Midbrain (tissue), 1 donor: ENCODE measurements around the gene PDCL2.
A peak's percentile ranks its signal among the peaks of the same experiment; 100 is the strongest.
"Not testable (repeated sequence)": the region's sequence is repeated elsewhere in the genome, so short reads cannot be mapped to it uniquely, and the experiment has no call there.

Experiments used
- DNase-seq: peaks from one replicate; lab custom pipeline; 2025; lab: John Stamatoyannopoulos, UW

Gene PDCL2

GRCh38 chr4:55588160-55588559 lies 3.9 kb downstream of the PDCL2 start:
- no peak for DNase-seq

DNA sequence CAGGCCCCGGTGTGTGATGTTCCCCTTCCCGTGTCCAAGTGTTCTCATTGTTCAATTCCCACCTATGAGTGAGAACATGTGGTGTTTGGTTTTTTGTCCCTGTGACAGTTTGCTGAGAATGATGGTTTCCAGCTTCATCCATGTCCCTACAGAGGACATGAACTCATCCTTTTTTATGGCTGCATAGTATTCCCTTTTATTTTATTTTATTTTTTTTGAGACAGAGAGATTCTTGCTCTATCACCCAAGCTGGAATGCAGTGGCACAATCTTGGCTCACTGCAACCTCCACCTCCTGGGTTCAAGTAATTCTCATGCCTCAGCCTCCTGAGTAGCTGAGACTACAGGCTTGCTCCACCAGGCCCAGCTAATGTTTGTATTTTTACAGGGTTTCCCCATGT lies 9.3 kb downstream of the PDCL2 start:
- not testable (repeated sequence) for DNase-seq

- DNase-seq: no peak
These were observed 13.6 kb downstream of the PDCL2 start for GRCh38 chr4:55578341-55579010.

DNA sequence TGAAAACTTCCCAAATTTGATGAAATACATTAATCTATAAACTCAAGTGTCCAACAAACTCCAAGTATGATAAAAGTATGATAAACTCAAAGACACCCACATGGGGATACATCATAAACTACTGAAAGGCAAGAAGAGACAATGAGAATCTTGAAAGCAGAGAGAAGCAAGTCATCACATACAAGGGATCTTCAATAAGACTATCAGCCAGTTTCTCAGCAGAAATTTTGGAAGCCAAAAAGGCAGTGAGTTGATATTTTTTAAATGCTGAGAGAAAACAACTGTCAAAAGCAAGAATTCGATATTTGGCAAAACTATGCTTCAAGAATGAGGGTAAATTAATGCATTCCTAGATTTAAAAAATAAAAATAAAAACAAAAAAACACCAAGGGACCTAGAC lies 16.5 kb downstream of the PDCL2 start:
- no peak for DNase-seq

DNA sequence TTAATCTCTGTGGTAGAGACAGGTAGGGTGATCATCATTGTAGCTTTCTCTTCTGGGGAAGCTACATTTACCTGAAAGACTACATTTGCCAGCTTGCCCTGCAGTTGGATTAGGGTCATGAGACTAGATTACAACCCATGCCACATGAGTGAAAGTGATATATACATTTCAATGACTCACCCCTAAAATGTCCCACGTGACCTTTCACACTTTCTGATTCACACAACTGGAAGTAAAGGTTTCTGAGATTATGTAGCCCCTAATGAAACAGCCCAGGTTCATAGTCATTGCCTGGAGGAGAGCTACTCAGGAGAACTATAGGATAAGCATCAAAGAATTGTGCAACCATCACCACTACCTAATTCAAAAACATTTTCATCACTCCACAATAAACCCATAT lies 17.8 kb downstream of the PDCL2 start:
- no peak for DNase-seq

DNA sequence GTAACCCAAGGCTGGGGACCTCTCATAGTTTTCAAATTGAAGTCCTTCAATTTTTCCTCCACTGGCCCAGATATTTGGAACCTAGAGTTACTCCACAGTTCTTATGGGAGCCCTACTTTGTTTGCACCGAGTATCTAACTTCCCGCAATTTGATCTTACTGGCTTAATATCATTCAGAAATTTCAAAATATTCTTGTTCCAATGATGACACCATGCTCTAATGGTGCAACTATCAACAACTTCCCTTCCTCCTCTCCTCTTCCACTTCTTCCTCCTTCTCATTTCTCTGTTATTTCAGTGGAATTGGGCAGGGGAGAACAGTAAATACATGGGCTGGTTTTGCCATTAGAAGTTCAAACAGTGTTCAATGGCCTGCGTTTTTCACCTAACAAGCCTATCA lies 20.2 kb downstream of the PDCL2 start:
- no peak for DNase-seq

DNA sequence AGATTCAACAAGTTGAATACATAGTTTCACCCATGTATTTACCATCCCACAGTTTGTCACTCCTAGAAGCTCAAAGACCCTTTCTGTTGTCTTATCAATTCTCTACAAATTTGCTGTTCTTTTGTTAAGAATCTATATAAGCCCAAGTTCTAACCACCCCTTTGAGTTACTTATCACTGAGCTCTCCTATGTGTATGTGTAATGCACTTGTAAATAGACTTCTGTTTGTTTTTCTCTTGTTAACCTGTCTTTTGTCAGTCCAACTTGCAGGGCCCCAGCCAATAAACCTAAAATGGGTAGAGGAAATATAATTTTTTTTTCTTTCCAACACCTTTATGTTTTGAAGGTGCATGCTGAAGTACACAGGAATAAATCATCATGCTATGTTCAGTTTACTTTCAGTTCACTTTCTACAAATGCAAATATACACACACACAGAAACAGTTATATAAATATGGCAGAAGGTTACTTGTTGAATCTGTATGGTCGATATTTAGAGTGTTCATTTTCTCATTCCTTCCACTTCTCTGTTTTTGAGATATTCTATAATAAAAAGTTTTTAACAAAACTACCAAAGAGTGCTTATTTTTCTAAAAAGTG lies 23.0 kb downstream of the PDCL2 start:
- DNase-seq: no peak

- peak; percentile 12 for DNase-seq
These were observed 30.2 kb downstream of the PDCL2 start for GRCh38 chr4:55561889-55562288.

DNA sequence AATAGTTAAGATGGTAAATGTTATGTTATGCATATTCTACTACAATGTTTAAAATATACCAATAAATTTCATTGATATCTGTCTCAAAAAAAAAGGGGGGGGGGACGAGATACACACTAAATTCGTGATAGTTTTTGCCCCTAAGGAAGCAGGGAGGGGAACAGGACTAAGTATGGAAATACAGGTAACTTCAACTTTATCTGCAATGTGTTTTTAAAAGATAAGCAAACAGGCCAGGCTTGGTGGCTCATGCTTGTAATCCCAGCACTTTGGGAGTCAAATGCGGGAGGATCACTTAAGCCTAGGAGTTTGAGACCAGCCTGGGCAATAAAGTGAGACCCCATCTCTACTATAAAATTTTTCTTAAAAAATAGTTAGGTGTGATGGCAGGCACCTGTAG lies 31.9 kb downstream of the PDCL2 start:
- no peak for DNase-seq

DNA sequence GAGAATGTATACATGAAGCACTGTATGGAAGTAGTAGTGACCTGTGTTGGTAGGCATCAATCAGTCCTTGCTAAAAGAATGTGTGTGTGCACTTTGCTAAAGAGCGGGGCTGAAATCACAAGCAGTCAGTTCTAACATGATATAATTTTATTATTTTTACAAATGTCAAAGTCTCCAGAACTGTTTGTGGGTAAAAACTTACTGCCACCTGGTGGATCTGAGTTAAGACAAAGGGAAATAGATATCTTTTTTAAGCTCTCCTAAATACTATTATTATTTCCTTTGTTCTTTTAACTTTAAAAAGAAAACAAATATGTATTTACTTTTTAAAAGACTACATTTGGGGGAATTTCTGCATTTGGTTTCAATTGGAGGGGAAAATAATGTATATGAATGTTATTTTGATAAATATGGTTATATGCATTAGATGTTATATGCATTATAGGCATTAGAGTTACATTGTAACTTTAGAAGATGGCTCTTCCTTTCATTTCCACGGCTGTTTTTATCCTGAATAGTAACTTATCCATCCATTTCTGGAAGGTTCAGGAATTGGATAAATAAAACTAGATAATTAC lies 37.5 kb downstream of the PDCL2 start:
- DNase-seq: no peak

DNA sequence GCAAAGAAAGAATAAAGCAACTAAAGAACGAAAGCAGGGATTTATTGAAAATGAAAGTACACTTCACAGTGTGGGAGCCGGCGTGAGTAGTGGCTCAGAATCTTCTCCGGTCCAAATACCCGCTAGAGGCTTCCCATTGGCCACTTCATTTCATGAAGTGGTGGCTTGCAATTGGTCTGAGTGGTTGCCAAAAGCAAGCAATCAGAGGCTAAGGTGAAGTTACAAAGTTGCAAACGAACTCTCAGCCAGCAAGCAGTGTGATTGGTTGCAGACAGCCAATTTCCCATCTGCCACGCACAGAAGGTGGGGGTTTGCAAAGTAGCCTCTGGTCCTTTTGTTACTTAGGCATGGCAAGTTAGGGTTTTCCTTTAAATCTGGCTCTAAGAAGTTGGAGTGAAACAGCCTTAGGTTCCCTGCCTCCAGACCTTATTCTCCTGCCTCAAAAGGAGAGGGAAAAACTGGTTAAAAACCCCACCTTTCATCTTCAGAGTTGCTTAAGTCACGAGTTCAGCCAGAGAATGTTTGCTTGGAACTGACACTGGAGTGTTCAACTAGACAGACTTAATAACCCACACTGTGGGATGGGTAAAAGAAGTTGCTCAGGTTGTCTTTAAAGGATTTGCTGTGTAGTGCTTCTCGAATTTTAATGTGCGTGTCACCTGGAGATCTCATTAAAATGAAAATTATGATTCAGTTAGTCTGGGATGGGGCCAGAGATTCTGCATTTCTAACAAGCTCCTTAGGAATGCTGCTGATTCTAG lies 38.4 kb downstream of the PDCL2 start:
- DNase-seq: no peak

- not testable (repeated sequence) for DNase-seq
These were observed 40.1 kb downstream of the PDCL2 start for GRCh38 chr4:55551964-55552363.

DNA sequence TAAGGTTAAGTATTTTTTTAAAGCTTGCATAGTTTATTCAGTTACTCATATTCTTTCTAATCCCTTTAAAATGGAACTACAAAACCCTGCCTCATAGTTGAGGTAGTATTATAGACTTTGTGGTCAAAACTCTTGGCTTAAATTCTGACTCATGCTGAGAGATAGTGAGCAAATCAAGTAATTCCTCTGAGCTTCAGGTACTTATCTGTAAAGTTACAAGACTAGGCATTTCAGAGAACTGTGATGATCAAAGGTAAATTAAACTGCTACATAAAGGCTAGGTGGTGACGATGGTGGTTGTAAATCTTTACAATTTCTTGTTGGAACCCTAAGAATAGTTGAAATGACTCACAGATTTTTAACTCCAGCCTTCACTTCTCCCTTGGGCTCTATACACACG lies 42.2 kb downstream of the PDCL2 start:
- DNase-seq: no peak

- no peak for DNase-seq
These were observed 44.1 kb downstream of the PDCL2 start for GRCh38 chr4:55547918-55548317.

DNA sequence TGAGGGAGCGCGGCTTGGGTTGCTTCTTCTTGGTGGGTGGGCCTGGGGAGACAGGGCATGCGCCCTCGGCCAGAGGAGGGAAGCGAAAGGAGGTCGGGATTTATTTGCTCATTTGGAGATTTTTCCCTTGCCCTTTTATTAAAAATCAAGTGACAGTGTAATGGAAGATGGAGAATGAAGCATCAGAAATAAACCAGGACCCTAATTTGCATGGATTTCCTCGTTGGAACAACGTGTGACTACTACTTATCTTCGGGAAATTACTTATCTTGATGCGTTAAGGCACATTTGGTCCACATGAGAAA lies 44.6 kb downstream of the PDCL2 start:
- DNase-seq: peak; percentile 51

DNA sequence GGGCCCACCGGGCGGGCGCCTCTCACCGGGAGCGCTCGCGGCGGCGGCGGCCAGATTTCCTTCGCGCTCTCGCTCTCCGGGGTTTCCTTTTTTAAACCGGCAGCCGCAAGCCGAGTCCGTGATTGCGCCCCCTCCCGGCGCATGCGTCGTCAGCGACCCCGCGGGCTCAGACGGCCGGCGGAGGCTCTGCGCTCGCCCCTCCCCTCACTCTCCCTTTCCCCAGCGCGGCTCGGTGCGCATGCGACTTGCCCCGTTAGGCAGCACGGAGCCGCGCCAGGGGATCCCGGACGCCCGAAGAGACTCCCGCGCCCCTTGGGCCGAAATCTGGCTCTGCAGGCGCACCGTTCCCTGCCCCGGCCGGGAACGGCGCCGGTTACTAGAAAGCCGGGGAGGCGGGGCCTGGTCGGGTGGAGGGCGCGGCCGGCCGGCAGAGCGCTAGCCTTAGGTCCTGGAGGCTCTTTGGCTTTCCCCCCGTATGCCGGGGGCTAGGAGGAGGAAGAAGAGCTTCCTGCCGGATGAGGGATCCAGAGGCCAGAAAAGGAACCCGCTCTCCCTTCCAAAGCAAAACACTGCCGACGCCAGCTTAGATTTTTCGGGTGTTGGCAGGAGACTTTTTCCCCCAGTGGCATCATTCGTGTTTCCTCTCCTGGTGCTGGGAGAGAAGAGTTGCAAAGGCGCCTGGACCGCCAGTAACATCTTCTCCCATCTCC lies 45.1 kb downstream of the PDCL2 start, which contains the start of gene CLOCK:
TSS of gene CLOCK (minus strand) at position 154 of the 710 bp plus-strand sequence. CDS start 64,124 bp downstream, outside the sequence.
- peak; percentile 92 for DNase-seq

GRCh38 chr4:55546506-55546755 lies 45.6 kb downstream of the PDCL2 start:
- no peak for DNase-seq

DNA sequence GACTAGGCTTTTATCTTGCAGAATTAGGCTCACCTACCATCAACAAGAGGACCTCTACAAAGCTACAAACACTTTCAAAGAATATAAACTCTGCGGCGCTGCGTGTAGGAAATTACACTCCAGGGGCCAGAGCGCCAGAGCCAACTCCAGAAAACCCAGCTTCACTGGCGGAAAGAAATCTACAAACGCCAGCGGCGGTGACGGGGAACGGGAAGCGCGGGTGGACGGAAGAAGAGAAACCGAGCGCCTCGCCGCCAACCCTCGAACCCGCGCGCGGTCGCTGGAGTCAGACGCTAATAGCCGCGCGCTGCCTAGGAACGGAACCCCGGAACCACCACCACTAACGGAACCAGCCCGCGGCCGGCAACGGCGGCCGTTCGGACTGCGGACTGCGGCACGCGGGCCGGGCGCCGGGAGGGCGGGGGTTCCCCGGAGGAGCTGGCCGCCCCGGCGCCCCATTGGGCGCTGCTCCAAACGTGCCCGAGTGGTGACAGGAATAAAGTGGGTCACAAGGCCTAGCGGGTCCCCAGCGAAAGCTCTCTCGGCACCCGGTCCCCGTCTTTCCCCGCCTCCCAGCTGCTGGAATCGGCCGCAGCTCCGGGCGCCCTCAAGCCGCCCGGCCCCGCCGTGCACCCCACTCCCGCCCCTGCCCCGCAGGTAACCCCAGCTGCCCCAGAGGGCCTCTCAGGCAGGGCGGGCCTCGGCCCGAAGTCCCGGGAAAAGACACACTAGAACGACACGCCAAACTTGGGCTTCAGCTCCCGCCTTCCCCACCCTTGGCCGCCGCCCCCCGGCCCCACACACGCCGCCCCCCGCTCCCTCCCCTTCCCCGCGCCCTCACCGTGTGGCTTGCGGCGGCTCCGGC lies 46.2 kb downstream of the PDCL2 start:
- peak; percentile 87 for DNase-seq

DNA sequence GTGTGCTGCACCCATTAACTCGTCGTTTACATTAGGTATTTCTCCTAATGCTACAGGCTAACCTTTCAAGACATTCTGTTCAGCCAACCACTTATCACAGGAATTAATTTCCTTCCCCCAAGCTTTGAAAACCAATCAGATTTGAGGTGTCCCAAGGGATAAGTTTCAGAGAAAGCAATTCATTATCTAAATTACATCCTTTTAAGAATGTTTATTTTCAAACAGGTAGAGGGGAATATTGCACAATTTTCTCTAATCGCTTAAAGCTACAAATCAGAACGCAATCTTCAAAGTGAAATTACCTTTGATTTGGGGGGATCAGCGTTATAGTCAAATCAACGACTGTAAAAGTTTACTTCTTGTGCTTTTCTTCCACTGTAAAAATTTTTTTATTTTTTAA lies 46.9 kb downstream of the PDCL2 start:
- DNase-seq: no peak

GRCh38 chr4:55543858-55544257 lies 48.2 kb downstream of the PDCL2 start:
- DNase-seq: no peak

GRCh38 chr4:55540271-55540670 lies 51.8 kb downstream of the PDCL2 start:
- DNase-seq: no peak

DNA sequence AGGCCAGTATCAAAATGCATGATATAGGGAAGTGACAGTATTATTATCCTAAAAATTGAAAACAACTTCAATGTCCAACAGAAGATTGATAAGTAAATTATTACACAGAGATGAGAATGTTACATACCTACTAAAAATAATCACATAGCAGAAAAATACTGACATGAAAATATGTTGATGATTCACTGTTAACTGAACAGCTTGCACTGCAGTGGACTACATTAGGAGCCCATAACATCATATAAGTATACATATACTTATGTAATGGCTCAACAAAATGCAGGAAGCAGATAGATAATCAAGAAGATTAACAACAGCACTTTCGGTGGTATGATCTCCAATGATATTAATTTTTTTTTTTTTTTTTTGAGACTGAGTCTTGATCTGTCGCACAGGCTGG lies 52.4 kb downstream of the PDCL2 start:
- DNase-seq: no peak
